ENCODE measurements around the gene EIF1AY.
"Not testable (repeated sequence)": the region's sequence is repeated elsewhere in the genome, so short reads cannot be mapped to it uniquely, and the experiment has no call there.

The EIF1AY gene

GRCh38 chrY:20575531-20576121 lies at the start of gene EIF1AY:
Gene EIF1AY, plus strand, starts transcription at chrY:20575776. Its CDS starts 96 bp downstream, at chrY:20575872.
- DNase-seq = peak; percentile 86

- DNase-seq = no peak
Measured at GRCh38 chrY:20528435-20528834, 47.1 kb upstream of the EIF1AY start.

- no peak for DNase-seq
Measured at GRCh38 chrY:20538186-20538585, 37.4 kb upstream of the EIF1AY start.

- no peak for DNase-seq
Measured at GRCh38 chrY:20538933-20539332, 36.6 kb upstream of the EIF1AY start.

- no peak for DNase-seq
Measured at GRCh38 chrY:20544451-20544960, 31.1 kb upstream of the EIF1AY start.

GRCh38 chrY:20546071-20546470 lies 29.5 kb upstream of the EIF1AY start:
- no peak for DNase-seq

- no peak for DNase-seq
Measured at GRCh38 chrY:20549289-20549688, 26.3 kb upstream of the EIF1AY start.

- DNase-seq = no peak
Measured at GRCh38 chrY:20551840-20552239, 23.7 kb upstream of the EIF1AY start.

- DNase-seq = not testable (repeated sequence)
Measured at GRCh38 chrY:20552764-20553323, 22.7 kb upstream of the EIF1AY start.

GRCh38 chrY:20555820-20556219 lies 19.8 kb upstream of the EIF1AY start:
- no peak for DNase-seq

- no peak for DNase-seq
Measured at GRCh38 chrY:20558677-20559076, 16.9 kb upstream of the EIF1AY start.

GRCh38 chrY:20559873-20560512 lies 15.6 kb upstream of the EIF1AY start:
- DNase-seq = no peak

GRCh38 chrY:20571306-20571705 lies 4.3 kb upstream of the EIF1AY start:
- DNase-seq = no peak

- DNase-seq = no peak
Measured at GRCh38 chrY:20576506-20576905, 930 bp downstream of the EIF1AY start.

GRCh38 chrY:20578206-20578605 lies 2.6 kb downstream of the EIF1AY start:
- DNase-seq = no peak

GRCh38 chrY:20581687-20582086 lies 6.1 kb downstream of the EIF1AY start:
- no peak for DNase-seq

GRCh38 chrY:20586161-20586560 lies 10.6 kb downstream of the EIF1AY start:
- DNase-seq = no peak

Data from stimulated activated CD4-positive, alpha-beta T cell treated with anti-CD3 and anti-CD28 coated beads, Interleukin-4, amount 100 ng/mL, for 24 hours (primary cell).